ENCODE data around the gene CD247.

Gene CD247

GRCh38 chr1:167504467-167504827, 13.9 kb downstream of the CD247 start:
- DNase-seq = no peak
- Mint-ChIP-seq H3K27me3 (ENCODE audit: low read depth, poor library complexity) (peaks cover 4% of the 10 kb centered on the region), H3K4me1 (peaks cover 41% of the 10 kb centered on the region), H3K9me3 (no peaks in the 10 kb centered on the region), H3K36me3 (ENCODE audit: low read depth) (no peaks in the 10 kb centered on the region), H3K27ac (peak overlapping the region; percentile 87), H3K4me3 (no peak overlapping the region)
- TF ChIP-seq CTCF (IDR thresholded peaks at IDR 0.05) = no peak

GRCh38 chr1:167503626-167504466, 14.5 kb downstream of the CD247 start:
- Mint-ChIP-seq H3K4me3 (no peak overlapping the region), H3K4me1 (peaks cover 41% of the 10 kb centered on the region), H3K36me3 (ENCODE audit: low read depth) (no peaks in the 10 kb centered on the region), H3K9me3 (no peaks in the 10 kb centered on the region), H3K27ac (peak overlapping the region; percentile 87), H3K27me3 (ENCODE audit: low read depth, poor library complexity) (peaks cover 4% of the 10 kb centered on the region)
- DNase-seq = no peak
- TF ChIP-seq CTCF (IDR thresholded peaks at IDR 0.05) = no peak

GRCh38 chr1:167502719-167503462, 15.4 kb downstream of the CD247 start:
- Mint-ChIP-seq H3K9me3 (no peaks in the 10 kb centered on the region), H3K27me3 (ENCODE audit: low read depth, poor library complexity) (peaks cover 4% of the 10 kb centered on the region), H3K4me3 (no peak overlapping the region), H3K4me1 (peaks cover 41% of the 10 kb centered on the region), H3K36me3 (ENCODE audit: low read depth) (no peaks in the 10 kb centered on the region), H3K27ac (no peak overlapping the region)
- TF ChIP-seq CTCF (IDR thresholded peaks at IDR 0.05) = no peak
- no peak for DNase-seq

- H3K27me3 Mint-ChIP-seq (ENCODE audit: low read depth, poor library complexity) = peaks cover 4% of the 10 kb centered on the region
- no peaks in the 10 kb centered on the region for H3K9me3 Mint-ChIP-seq
- H3K4me3 Mint-ChIP-seq = no peak overlapping the region
Measured at GRCh38 chr1:167502192-167502551, 16.2 kb downstream of the CD247 start.

GRCh38 chr1:167501515-167502191, 16.7 kb downstream of the CD247 start:
- Mint-ChIP-seq H3K36me3 (ENCODE audit: low read depth) (no peaks in the 10 kb centered on the region), H3K4me1 (peaks cover 45% of the 10 kb centered on the region), H3K4me3 (no peak overlapping the region), H3K27ac (no peak overlapping the region), H3K27me3 (ENCODE audit: low read depth, poor library complexity) (peaks cover 5% of the 10 kb centered on the region), H3K9me3 (no peaks in the 10 kb centered on the region)
- no peak for TF ChIP-seq CTCF (IDR thresholded peaks at IDR 0.05)
- DNase-seq = no peak

More at GRCh38 chr1:167502192-167502551, 16.2 kb downstream of the CD247 start:
- DNase-seq = no peak
- TF ChIP-seq CTCF (IDR thresholded peaks at IDR 0.05) = no peak
- Mint-ChIP-seq H3K27ac (no peak overlapping the region), H3K4me1 (peaks cover 41% of the 10 kb centered on the region), H3K36me3 (ENCODE audit: low read depth) (no peaks in the 10 kb centered on the region)

Data from nephron progenitor cell (in vitro differentiated cells).